Fibroblast of the aortic adventitia (primary cell): ENCODE results near the gene GATD1. TPM values are rescaled to one million over a fixed set of nuclear protein-coding genes. Genes with fewer than 3 reads are reported as not detected.

Experiments
- DNase-seq: peaks from one replicate; pipeline ENCODE4 v3.0.0-alpha.2; 2010; ENCODE audit warnings: low read depth
- H3K4me3 ChIP-seq: 2 replicates; pipeline ENCODE4 v1.5.1; 2011; ENCODE audit warnings: low read depth, mild to moderate bottlenecking, control low read depth, low read length, moderate library complexity
- total RNA-seq: library from RNA; depleted of rRNA; stranded (reverse); fragments of >200 nt; gene quantifications from 2 replicates; pipeline ENCODE4 v1.2.3, GENCODE V29; 2012; ENCODE audit warnings: low replicate concordance
- TF ChIP-seq, protein P1 (sequence below): IDR thresholded peaks from 2 replicates; pipeline ENCODE4 v1.5.1; 2011; ENCODE audit warnings: mild to moderate bottlenecking, low read length, control low read depth, inconsistent platforms; ENCODE audit not compliant: insufficient read depth

GATD1 gene
- total RNA-seq, 1 donor: 40.6 TPM

- H3K4me3 ChIP-seq: peak overlapping the region; percentile 85
- TF ChIP-seq, protein P1, sequence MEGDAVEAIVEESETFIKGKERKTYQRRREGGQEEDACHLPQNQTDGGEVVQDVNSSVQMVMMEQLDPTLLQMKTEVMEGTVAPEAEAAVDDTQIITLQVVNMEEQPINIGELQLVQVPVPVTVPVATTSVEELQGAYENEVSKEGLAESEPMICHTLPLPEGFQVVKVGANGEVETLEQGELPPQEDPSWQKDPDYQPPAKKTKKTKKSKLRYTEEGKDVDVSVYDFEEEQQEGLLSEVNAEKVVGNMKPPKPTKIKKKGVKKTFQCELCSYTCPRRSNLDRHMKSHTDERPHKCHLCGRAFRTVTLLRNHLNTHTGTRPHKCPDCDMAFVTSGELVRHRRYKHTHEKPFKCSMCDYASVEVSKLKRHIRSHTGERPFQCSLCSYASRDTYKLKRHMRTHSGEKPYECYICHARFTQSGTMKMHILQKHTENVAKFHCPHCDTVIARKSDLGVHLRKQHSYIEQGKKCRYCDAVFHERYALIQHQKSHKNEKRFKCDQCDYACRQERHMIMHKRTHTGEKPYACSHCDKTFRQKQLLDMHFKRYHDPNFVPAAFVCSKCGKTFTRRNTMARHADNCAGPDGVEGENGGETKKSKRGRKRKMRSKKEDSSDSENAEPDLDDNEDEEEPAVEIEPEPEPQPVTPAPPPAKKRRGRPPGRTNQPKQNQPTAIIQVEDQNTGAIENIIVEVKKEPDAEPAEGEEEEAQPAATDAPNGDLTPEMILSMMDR: no peak
- DNase-seq: no peak
Measured at GRCh38 chr11:776561-777287, 563 bp downstream of the GATD1 start.

- H3K4me3 ChIP-seq: peak overlapping the region; percentile 85
- TF ChIP-seq, protein P1: no peak
- no peak for DNase-seq
Measured at GRCh38 chr11:776263-776560, 1.1 kb downstream of the GATD1 start.

DNA sequence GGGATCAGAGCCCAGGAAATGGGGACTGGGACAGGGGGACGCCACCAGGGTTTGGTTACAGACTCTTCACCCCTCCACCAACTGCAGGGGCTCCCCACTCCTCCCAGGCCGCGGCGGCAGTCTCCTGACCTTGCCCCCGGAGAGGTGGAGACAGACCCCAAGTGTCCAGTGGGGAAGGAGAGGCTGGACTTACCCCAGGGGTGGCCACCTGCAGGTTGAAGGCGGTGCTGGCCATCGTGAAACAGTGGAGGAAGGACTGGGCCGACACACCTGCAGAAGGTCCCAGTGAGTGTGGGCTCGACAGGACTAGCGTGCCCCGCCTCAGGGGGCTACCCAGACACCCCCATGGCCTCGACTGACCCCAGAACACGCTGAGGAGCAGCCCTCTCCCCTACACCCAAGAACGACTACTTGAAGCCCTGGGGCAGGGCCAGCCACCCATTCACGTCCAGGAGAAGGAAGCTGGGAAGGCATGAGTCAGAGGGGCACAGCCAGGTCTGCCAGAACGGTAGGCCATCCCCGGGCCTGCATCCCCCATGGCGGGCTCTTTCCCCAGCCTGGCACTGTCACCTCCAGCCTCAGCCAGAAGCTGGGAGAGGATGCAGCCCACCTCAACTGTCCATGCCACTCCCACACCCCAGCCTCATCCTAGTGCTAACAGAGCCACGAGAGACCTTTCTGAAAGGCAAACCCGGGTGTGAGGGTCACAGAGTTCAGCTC lies 2.3 kb downstream of the GATD1 start:
- DNase-seq: peak; percentile 49
- TF ChIP-seq, protein P1: no peak
- H3K4me3 ChIP-seq: peak overlapping the region; percentile 48

DNA sequence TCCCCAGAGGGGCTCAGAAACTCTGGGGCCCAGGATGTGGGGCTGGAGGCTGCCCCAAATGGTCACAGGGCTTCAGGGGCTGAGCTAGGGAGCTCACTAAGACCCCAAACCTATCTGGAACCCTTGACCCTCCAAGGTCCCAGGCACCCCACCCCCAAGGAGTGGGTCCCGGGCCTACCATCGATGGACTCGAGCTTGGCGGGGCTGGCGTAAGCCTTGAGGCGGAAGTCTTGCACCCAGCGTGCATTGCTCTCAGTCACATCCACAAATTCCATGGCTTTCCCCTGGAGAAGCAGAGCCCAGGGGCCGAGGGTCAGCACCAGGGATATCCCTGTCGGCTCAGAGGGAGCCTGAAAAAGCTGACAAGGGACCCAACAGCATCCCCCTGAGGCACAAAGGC lies 3.5 kb downstream of the GATD1 start:
- no peak overlapping the region for H3K4me3 ChIP-seq
- DNase-seq: no peak
- TF ChIP-seq, protein P1: no peak

GRCh38 chr11:773425-773824 lies 3.9 kb downstream of the GATD1 start:
- TF ChIP-seq, protein P1: no peak
- H3K4me3 ChIP-seq: no peak overlapping the region
- no peak for DNase-seq

- TF ChIP-seq, protein P1: no peak
- no peak overlapping the region for H3K4me3 ChIP-seq
- no peak for DNase-seq
Measured at GRCh38 chr11:772429-773390, 4.6 kb downstream of the GATD1 start.
